OCI-LY7 (cell line): ENCODE measurements around the gene MRPL22.

Source experiments
- EZH2phosphoT487 ChIP-seq: fragments of 200-600 bp; sonication (generic); IDR thresholded peaks from 2 replicates; pipeline ENCODE4 v1.6.1; 2018; ENCODE audit warnings: low read depth, borderline replicate concordance, mild to moderate bottlenecking, mixed run types, antibody characterized with exemption, low read length, moderate library complexity, mixed read lengths
- TF ChIP-seq, protein P1 (sequence below): fragments of 200-600 bp; sonication (generic); conservative IDR thresholded peaks from 2 replicates; pipeline ENCODE4 v1.5.1; 2014; ENCODE audit warnings: mild to moderate bottlenecking, antibody characterized with exemption, low read length, moderate library complexity, mixed read lengths

- TF ChIP-seq, protein P1, sequence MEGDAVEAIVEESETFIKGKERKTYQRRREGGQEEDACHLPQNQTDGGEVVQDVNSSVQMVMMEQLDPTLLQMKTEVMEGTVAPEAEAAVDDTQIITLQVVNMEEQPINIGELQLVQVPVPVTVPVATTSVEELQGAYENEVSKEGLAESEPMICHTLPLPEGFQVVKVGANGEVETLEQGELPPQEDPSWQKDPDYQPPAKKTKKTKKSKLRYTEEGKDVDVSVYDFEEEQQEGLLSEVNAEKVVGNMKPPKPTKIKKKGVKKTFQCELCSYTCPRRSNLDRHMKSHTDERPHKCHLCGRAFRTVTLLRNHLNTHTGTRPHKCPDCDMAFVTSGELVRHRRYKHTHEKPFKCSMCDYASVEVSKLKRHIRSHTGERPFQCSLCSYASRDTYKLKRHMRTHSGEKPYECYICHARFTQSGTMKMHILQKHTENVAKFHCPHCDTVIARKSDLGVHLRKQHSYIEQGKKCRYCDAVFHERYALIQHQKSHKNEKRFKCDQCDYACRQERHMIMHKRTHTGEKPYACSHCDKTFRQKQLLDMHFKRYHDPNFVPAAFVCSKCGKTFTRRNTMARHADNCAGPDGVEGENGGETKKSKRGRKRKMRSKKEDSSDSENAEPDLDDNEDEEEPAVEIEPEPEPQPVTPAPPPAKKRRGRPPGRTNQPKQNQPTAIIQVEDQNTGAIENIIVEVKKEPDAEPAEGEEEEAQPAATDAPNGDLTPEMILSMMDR: no peak
- no peak for TF ChIP-seq EZH2phosphoT487
Observed at GRCh38 chr5:154944716-154945115, 3.8 kb downstream of the MRPL22 start.
